K562 (cell line): ENCODE results near the gene DGKZ. TPM values are rescaled to one million over a fixed set of nuclear protein-coding genes. Genes with fewer than 3 reads are reported as not detected.

Experiments used
- ARID1B ChIP-seq: fragments of 450-650 bp; IDR thresholded peaks from 2 replicates; pipeline ENCODE4 v1.6.1; 2016; ENCODE audit warnings: antibody characterized with exemption, mild to moderate bottlenecking, inconsistent platforms
- BRF1 ChIP-seq: IDR thresholded peaks from 3 replicates; pipeline ENCODE4 v1.6.1; 2011; ENCODE audit warnings: borderline replicate concordance, mild to moderate bottlenecking; ENCODE audit not compliant: insufficient read length; ENCODE audit errors: extremely low read depth
- E2F3 ChIP-seq: fragments of 250-450 bp; sonication (Bioruptor Pico); IDR thresholded peaks from 2 replicates; pipeline ENCODE4 v1.4.0; 2020; ENCODE audit warnings: mild to moderate bottlenecking
- FOXA1 ChIP-seq: fragments of 450-650 bp; IDR thresholded peaks from 2 replicates; pipeline ENCODE4 v1.6.1; 2016; ENCODE audit warnings: mild to moderate bottlenecking, borderline replicate concordance
- HMG20A ChIP-seq: fragments of 450-650 bp; formaldehyde crosslinking; conservative IDR thresholded peaks from 2 replicates; pipeline ENCODE4 v1.4.0; 2020; ENCODE audit warnings: mild to moderate bottlenecking, mixed read lengths
- MTF1 ChIP-seq: fragments of 250-450 bp; sonication (Bioruptor Pico); IDR thresholded peaks from 2 replicates; pipeline ENCODE4 v1.9.0; 2021; ENCODE audit warnings: moderate library complexity, mild to moderate bottlenecking, inconsistent platforms, borderline replicate concordance
- MYNN ChIP-seq, 2 experiments: sonication (generic); formaldehyde crosslinking in 1 of 2; IDR thresholded peaks; 2 replicates each; pipeline versions ENCODE4 v1.5.0 to v1.6.1; 2016 to 2020; ENCODE audit warnings: antibody characterized with exemption in 1 of 2, missing genetic modification reagents in 1 of 2
- RBM22 ChIP-seq: fragments of 200-400 bp; formaldehyde crosslinking; IDR thresholded peaks from 2 replicates; pipeline ENCODE4 v1.6.1; 2018; ENCODE audit warnings: low read length, low read depth; ENCODE audit not compliant: poor library complexity, severe bottlenecking
- SRSF9 ChIP-seq: fragments of 200-400 bp; formaldehyde crosslinking; IDR thresholded peaks from 2 replicates; pipeline ENCODE4 v1.6.1; 2017; ENCODE audit warnings: low read depth, low read length, borderline replicate concordance
- TBL1XR1 ChIP-seq, 2 experiments: IDR thresholded peaks; 2 replicates each; pipeline ENCODE4 v1.6.1; 2012; ENCODE audit warnings: improper control_type of control experiment in 2 of 2, low read length in 2 of 2, mild to moderate bottlenecking in 1 of 2
- TCF3 ChIP-seq: sonication (generic); formaldehyde crosslinking; IDR thresholded peaks from 2 replicates; pipeline ENCODE4 v1.4.0; 2020; ENCODE audit warnings: mild to moderate bottlenecking, missing genetic modification reagents
- XRCC4 ChIP-seq: IDR thresholded peaks from one replicate; pipeline ENCODE4 v1.6.1; 2011; ENCODE audit not compliant: insufficient read depth, insufficient read length; ENCODE audit errors: extremely low read depth
- ZBTB1 ChIP-seq: sonication (generic); formaldehyde crosslinking; IDR thresholded peaks from 2 replicates; pipeline ENCODE4 v1.8.1; 2023; ENCODE audit warnings: missing genetic modification reagents, low read depth, mild to moderate bottlenecking, borderline replicate concordance
- ZNF551 ChIP-seq: fragments of 250-450 bp; sonication (Bioruptor Pico); IDR thresholded peaks from 2 replicates; pipeline ENCODE4 v1.5.0; 2021; ENCODE audit warnings: mild to moderate bottlenecking, moderate library complexity
- ZNF707 ChIP-seq: fragments of 250-450 bp; sonication (Bioruptor Pico); conservative IDR thresholded peaks from 2 replicates; pipeline ENCODE4 v1.8.0; 2022; ENCODE audit warnings: inconsistent platforms, mild to moderate bottlenecking, moderate library complexity
- polyA plus RNA-seq, 8 experiments: library from polyadenylated mRNA; depleted of rRNA in 4 of 8; stranded (reverse) in 5 of 8; unstranded in 3 of 8; fragments of >200 nt; fragmentation: Nextera tagmentation in 2 of 8; fragmentation: Illumina TruSeq in 1 of 8; extraction: Ambion mirVana in 2 of 8; extraction: Trizol in 1 of 8; gene quantifications; 2 replicates each; pipeline versions ENCODE4 v1.2.1 to v1.2.3, GENCODE V29; 2011 to 2014; ENCODE audit warnings: inconsistent platforms in 1 of 8, missing spikeins in 1 of 8
- total RNA-seq, 7 experiments: library from RNA; depleted of rRNA in 6 of 7; stranded (reverse); fragments of >200 nt in 6 of 7; fragmentation: Illumina TruSeq in 2 of 7; extraction: Trizol in 2 of 7; gene quantifications; 2 replicates each; pipeline versions ENCODE4 v1.2.1 to v1.2.3, GENCODE V29; 2011 to 2021; ENCODE audit warnings: low replicate concordance in 1 of 7
- TF ChIP-seq, protein P1 (sequence below), 2 experiments: fragments of 150-350 bp in 1 of 2; IDR thresholded peaks; 2 replicates each; pipeline ENCODE4 v1.6.1; 2012 to 2016; ENCODE audit warnings: low read depth in 2 of 2, low read length in 2 of 2, mild to moderate bottlenecking in 1 of 2, moderate library complexity in 1 of 2
- TF ChIP-seq, protein P2 (sequence below), 2 experiments: IDR thresholded peaks; 2 replicates each; pipeline ENCODE4 v1.6.1; 2011; ENCODE audit warnings: borderline replicate concordance in 1 of 2, control low read depth in 1 of 2, low read depth in 1 of 2, low read length in 1 of 2, mild to moderate bottlenecking in 1 of 2, mixed read lengths in 1 of 2, moderate library complexity in 1 of 2; ENCODE audit not compliant: insufficient read depth in 1 of 2, insufficient read length in 1 of 2, poor library complexity in 1 of 2, severe bottlenecking in 1 of 2; ENCODE audit errors: extremely low read depth in 1 of 2
- TF ChIP-seq, protein P3 (sequence below): fragments of 450-650 bp; formaldehyde crosslinking; IDR thresholded peaks from 2 replicates; pipeline ENCODE4 v1.4.0; 2020; ENCODE audit warnings: mild to moderate bottlenecking
- TF ChIP-seq, protein P4 (sequence below), 2 experiments: fragments of 450-650 bp; conservative IDR thresholded peaks; 2 replicates each; pipeline ENCODE4 v1.6.1; 2017; ENCODE audit warnings: mild to moderate bottlenecking in 2 of 2, moderate library complexity in 2 of 2

Gene DGKZ
- total and polyA plus RNA-seq, 9 of the 15 experiments (the other 6 are each of a cell fraction or from before 2014, with no cell fraction given) = 0.51 to 100 (median 44.2) TPM

DNA sequence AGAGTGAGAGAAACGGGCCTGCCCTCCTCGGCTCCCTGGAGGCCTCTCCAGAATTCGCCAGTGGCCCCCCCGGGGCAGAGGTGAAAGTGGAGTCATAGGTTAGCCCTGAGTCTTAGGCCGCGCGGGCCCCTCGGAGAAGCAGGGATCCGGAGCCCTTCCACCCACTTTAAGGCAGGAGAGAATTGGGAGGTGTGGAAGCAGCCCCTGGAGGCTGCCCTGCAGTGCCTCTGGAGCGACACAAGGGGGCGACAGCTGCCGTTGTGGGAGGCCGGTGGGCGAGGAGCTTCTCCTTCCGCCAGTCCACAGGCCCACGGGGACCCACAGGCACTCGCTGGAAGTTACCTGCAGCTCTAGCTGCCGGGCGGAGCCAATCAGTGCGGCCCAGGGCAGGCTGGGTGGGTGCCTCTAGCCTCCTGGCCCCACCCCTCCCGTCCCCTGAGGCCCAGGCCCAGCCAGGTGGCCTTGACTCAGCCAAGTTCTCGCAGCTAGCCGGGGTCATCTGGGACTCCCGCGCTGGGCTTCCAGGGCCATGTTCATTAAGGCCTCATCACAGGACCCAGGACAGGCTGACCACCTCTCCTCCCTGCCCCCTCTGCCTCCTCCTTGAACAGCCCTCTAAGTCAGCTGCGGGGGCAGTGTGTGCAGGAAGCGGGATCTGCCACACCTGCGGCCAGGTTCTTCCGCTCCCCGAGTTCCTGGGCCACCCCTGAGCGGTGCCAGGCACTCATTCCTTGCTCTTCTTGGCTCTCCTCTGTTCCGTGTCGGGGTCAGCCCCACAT, 5.0 kb downstream of the DGKZ start (continued):
- TF ChIP-seq, protein P1, sequence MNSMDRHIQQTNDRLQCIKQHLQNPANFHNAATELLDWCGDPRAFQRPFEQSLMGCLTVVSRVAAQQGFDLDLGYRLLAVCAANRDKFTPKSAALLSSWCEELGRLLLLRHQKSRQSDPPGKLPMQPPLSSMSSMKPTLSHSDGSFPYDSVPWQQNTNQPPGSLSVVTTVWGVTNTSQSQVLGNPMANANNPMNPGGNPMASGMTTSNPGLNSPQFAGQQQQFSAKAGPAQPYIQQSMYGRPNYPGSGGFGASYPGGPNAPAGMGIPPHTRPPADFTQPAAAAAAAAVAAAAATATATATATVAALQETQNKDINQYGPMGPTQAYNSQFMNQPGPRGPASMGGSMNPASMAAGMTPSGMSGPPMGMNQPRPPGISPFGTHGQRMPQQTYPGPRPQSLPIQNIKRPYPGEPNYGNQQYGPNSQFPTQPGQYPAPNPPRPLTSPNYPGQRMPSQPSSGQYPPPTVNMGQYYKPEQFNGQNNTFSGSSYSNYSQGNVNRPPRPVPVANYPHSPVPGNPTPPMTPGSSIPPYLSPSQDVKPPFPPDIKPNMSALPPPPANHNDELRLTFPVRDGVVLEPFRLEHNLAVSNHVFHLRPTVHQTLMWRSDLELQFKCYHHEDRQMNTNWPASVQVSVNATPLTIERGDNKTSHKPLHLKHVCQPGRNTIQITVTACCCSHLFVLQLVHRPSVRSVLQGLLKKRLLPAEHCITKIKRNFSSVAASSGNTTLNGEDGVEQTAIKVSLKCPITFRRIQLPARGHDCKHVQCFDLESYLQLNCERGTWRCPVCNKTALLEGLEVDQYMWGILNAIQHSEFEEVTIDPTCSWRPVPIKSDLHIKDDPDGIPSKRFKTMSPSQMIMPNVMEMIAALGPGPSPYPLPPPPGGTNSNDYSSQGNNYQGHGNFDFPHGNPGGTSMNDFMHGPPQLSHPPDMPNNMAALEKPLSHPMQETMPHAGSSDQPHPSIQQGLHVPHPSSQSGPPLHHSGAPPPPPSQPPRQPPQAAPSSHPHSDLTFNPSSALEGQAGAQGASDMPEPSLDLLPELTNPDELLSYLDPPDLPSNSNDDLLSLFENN (IDR thresholded peaks at IDR 0.05; ENCODE audit: low read depth in 2 of 2, low read length in 2 of 2) = 0 out of 4 replicates have a peak, but pooled peaks of 1 of the 2 experiments have one; percentile 31
- TF ChIP-seq MTF1 = no peak
- no peak for TF ChIP-seq XRCC4
- TF ChIP-seq RBM22 = no peak
- TF ChIP-seq, protein P2, sequence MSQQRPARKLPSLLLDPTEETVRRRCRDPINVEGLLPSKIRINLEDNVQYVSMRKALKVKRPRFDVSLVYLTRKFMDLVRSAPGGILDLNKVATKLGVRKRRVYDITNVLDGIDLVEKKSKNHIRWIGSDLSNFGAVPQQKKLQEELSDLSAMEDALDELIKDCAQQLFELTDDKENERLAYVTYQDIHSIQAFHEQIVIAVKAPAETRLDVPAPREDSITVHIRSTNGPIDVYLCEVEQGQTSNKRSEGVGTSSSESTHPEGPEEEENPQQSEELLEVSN (IDR thresholded peaks at IDR 0.05; ENCODE audit: borderline replicate concordance in 1 of 2, extremely low read depth in 1 of 2, insufficient read depth in 1 of 2, insufficient read length in 1 of 2, low read depth in 1 of 2, low read length in 1 of 2, poor library complexity in 1 of 2, severe bottlenecking in 1 of 2) = no peak
- TF ChIP-seq HMG20A = no peak
- no peak for TF ChIP-seq SRSF9
- no peak for TF ChIP-seq ARID1B
- TF ChIP-seq ZBTB1 = no peak
- no peak for TF ChIP-seq ZNF707 (CRISPR knock-in tag)
- TF ChIP-seq, protein P3, sequence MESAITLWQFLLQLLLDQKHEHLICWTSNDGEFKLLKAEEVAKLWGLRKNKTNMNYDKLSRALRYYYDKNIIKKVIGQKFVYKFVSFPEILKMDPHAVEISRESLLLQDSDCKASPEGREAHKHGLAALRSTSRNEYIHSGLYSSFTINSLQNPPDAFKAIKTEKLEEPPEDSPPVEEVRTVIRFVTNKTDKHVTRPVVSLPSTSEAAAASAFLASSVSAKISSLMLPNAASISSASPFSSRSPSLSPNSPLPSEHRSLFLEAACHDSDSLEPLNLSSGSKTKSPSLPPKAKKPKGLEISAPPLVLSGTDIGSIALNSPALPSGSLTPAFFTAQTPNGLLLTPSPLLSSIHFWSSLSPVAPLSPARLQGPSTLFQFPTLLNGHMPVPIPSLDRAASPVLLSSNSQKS (CRISPR knock-in tag) = no peak
- no peak for TF ChIP-seq TCF3 (CRISPR knock-in tag)
- TF ChIP-seq ZNF551 (CRISPR knock-in tag) = no peak
- TF ChIP-seq, protein P4, sequence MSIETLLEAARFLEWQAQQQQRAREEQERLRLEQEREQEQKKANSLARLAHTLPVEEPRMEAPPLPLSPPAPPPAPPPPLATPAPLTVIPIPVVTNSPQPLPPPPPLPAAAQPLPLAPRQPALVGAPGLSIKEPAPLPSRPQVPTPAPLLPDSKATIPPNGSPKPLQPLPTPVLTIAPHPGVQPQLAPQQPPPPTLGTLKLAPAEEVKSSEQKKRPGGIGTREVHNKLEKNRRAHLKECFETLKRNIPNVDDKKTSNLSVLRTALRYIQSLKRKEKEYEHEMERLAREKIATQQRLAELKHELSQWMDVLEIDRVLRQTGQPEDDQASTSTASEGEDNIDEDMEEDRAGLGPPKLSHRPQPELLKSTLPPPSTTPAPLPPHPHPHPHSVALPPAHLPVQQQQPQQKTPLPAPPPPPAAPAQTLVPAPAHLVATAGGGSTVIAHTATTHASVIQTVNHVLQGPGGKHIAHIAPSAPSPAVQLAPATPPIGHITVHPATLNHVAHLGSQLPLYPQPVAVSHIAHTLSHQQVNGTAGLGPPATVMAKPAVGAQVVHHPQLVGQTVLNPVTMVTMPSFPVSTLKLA (conservative IDR thresholded peaks at IDR 0.05) = 0 out of 4 replicates have a peak, but pooled peaks of 1 of the 2 experiments have one; percentile 39
- TF ChIP-seq BRF1 = no peak
- no peak for TF ChIP-seq TBL1XR1 (IDR thresholded peaks at IDR 0.05; ENCODE audit: low read length in 2 of 2)
- no peak for TF ChIP-seq E2F3 (CRISPR knock-in tag)
- TF ChIP-seq FOXA1 = no peak
- no peak for TF ChIP-seq MYNN (IDR thresholded peaks at IDR 0.05)
- no peak for TF ChIP-seq MYNN (CRISPR knock-in tag; IDR thresholded peaks at IDR 0.05)
